CMK (cell line): Measurements from ENCODE around the gene STAC3.

Experiments
- DNase-seq: peaks from one replicate; pipeline ENCODE4 v3.0.0-alpha.2; 2010; ENCODE audit warnings: low read depth

STAC3 gene

DNA sequence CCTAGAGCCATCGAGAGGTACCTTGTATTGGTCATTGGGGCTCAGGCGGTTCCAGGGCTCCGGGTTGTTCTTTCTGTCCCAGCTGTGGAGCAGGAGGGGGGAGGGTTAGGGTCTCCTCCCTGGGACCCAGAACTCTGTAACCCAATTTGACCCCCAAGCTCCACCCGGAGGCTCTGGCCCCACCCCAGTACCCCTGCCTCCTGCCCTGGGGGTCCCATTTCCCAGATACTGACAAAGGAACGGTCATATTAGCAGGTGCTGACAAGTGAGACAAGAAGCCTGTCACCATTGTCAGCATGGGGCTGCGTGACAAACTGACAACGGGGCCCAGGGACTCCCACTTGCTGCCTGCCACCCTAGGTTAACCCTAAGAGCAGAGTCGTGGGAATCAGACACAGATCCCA is 15.3 kb downstream of the STAC3 start:
- no peak for DNase-seq

DNA sequence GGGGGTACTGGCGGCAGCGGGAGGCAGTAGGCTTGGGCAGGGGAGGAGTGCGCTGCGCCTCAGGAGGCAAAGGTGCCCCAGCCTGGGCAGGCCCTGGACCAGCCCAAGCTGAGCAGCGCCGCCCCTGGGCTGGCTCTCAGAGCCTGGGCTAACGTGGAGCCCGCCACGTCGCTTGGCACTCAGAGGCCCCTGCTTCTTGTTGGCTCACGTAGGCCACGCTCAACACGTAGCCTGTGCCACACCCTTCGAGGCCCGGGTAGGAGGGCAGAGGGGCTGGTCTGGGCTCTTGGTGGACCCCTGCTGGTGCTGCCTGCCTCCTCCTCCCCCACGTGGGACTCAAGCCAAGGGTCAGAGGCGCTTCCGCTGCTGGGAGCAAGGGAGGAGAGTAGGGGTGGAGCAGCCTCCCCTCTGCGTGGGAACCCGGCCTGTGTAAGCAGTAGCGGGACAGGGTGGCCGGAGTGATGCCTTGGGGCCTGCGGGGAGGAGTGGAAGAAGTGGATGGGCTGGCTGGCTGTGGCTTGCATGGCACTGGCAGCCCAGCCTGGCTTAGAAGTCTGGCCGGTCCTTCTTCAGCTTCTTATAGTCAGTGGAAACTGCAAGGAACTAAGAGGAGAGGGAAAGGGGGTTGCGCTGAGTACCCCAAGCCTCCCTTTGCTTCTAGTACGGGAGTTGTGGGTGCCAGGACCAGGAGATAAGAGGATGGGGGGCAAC is 15.8 kb downstream of the STAC3 start:
- no peak for DNase-seq

DNA sequence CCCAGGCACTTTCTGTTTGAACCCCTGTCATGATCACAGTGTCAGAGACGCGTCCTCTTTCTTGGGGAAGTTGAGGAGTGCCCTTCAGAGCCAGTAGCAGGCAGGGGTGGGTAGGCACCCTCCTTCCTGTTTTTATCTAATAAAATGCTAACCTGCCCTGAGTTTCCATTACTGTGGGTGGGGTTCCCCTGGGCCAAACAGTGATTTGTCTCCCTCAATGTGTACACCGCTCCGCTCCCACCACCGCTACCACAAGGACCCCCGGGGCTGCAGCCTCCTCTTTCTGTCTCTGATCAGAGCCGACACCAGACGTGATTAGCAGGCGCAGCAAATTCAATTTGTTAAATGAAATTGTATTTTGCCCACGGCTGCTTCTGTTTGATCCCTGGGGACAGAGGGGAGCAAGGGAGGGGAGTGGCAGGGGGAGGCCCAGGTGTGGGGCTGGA is 16.4 kb downstream of the STAC3 start:
- DNase-seq: no peak

DNA sequence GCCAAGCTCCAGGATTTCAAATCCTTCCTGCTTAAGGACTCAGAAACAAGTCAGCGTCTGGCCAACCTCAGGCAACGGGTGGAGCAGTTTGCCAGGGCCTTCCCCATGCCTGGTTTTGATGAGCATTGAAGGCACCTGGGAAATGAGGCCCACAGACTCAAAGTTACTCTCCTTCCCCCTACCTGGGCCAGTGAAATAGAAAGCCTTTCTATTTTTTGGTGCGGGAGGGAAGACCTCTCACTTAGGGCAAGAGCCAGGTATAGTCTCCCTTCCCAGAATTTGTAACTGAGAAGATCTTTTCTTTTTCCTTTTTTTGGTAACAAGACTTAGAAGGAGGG is 16.8 kb downstream of the STAC3 start:
- no peak for DNase-seq

DNA sequence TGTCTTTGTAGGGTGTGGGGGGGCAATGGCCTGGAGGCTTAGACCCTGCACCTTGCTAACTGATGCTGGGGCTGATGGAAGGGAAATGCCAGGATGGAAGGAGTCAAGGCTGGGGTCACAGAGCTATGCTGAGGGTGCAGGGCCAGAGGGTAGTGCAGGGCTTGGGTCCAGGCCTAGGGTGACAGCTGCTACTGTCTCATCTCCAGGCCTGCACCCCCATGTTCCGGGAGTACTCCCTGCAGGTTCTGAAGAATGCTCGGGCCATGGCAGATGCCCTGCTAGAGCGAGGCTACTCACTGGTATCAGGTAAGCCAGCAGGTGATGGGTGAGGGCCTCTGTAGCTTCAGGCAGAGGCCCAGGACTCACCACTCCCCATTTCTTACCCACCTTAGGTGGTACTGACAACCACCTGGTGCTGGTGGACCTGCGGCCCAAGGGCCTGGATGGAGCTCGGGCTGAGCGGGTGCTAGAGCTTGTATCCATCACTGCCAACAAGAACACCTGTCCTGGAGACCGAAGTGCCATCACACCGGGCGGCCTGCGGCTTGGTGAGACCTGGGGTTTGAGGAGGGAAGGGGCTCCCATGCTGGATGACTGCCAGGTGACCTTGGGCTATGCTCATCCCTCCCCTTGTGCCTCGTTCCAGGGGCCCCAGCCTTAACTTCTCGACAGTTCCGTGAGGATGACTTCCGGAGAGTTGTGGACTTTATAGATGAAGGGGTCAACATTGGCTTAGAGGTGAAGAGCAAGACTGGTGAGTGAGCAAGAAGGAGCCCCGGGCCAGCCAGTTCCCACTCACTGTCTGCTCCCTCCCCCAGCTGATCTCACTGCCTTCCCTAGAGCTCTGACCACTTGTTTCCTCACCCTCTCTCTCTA is 17.4 kb downstream of the STAC3 start:
- no peak for DNase-seq

DNA sequence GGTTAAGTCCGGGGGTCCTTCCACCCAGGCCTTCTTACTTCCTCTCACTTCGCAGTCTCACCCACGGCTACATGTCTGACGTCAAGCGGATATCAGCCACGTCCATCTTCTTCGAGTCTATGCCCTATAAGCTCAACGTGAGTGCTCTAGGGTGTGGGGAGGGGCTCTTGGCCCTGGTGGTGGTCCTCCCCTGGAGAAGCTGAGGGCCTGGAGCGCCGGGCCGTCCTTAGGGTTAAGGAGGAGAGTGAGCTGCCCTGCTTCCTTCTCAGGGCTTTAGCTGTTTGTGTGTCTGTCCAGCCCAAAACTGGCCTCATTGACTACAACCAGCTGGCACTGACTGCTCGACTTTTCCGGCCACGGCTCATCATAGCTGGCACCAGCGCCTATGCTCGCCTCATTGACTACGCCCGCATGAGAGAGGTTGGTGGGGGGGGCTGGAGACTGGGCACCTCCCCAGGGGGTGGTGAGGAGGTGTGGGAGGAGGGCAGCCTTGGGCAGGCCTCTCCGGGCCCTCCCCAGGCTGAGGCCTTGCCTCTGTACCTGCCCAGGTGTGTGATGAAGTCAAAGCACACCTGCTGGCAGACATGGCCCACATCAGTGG is 18.7 kb downstream of the STAC3 start:
- no peak for DNase-seq

DNA sequence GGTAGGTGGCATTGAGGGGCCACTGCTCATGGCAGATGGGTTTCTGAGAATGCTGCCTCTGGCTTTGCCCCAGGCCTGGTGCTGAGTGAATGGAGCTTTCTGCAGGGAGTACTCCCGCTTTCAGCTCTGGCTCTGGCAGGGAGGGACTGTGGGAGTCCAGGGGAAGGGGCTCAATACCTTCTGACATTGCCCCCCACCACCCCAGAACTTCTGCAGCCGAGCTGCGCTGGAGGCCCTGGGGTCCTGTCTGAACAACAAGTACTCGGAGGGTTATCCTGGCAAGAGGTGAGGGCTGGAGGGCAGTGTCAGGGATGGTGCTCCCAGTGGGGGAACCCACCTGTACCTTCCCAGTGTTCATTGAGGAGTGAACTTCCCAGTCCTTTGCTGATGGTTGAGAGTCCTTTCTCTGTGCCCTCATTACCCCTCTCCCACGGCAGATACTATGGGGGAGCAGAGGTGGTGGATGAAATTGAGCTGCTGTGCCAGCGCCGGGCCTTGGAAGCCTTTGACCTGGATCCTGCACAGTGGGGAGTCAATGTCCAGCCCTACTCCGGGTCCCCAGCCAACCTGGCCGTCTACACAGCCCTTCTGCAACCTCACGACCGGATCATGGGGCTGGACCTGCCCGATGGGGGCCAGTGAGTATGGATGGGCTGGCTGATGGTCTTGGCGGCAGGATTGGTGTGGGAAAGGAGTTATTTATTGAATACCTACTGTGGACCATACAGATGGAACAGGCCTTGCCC is 19.5 kb downstream of the STAC3 start:
- DNase-seq: no peak

DNA sequence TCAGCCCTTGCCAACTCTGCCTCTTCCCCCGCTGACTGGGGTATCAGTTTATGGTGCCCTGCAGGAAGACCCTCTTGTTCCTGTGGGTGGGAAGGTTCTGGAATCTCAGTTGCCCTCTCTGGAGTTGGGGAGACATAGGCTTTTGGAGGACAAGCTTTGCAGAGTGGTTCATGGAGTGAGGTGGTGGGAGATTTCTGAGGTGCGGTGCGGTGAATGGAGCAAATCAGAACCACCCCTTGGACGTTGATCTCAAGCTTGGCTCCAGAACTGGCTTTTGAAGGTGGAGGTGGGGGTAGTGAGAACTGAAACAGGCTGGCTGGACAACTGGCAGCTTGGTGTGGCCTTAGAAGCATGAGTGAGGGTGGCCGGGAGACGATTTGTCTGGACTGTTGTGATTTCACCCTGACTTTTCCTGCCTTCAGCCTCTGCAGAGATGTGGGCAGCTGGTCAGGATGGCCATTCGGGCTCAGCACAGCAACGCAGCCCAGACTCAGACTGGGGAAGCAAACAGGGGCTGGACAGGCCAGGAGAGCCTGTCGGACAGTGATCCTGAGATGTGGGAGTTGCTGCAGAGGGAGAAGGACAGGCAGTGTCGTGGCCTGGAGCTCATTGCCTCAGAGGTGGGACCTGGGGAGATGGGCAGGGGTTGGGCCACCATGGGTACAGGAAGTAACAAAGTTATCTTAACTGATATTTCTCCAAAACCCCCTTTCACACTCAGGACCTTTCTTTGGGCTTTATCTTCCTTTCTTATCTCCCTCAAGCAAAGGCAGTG is 20.4 kb downstream of the STAC3 start:
- no peak for DNase-seq

DNA sequence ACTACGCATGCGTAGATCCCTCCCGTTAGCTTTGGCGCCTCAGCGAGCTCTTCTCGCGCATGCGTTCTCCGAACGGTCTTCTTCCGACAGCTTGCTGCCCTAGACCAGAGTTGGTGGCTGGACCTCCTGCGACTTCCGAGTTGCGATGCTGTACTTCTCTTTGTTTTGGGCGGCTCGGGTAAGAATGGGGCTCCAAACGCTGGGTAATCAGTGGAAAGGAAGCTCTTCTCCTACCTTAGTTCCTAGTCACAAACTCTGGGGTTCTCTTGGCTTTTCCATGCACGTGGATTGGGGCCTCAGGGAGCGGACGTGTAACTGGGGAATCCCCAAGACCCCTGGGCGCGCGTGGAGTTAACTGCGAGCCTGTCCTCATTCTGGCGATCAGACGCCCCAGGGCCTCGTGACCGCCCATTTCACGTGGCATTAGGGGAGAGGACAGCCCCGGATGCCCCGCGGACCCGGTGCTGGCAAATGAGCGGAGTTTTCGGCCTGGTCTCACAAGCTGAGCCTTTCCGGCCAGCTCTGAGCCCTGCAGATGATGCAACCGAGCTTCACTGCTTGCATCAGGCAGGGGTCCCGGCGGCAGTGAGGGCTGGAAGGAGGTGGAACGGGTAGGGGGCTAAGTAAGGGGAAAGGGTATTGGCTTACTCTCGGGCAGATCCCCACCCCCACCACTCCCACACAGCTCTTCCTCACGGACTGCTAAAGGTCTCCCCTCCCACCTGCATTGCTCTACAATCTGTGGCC is 21.2 kb downstream of the STAC3 start, which contains the start of gene SHMT2:
SHMT2 (plus strand) TSS at position 78 of the 747 bp plus-strand sequence; CDS start at position 146, 68 bp downstream.
- peak; percentile 86 for DNase-seq

DNA sequence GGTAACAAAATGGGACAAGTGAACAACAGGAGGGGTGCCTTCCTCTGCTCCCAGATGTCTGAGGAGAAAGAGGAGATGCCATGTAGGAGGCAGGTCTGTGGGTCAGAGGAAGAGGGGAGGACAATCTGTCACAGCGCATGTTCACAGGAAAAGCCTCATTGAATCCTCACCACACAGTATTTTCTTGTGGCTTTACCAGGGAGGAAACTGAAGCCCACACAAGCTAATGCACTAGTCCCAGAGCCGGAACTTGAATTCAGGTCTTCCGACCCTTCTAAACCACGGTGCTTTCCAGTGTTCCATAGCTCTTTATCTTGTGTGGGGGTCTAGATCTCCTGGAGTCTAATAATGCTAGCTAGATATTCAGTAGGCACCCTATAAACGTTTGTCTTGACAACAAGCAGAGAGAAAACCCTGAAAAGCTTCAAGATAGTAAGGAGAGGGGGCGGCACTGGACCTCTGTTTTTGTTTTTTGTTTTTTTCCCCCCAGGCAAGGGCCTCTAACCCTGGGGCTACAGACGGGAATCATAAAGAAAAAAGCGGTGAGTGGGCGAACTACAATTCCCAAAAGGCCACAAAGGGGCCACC is 21.8 kb downstream of the STAC3 start:
- no peak for DNase-seq

DNA sequence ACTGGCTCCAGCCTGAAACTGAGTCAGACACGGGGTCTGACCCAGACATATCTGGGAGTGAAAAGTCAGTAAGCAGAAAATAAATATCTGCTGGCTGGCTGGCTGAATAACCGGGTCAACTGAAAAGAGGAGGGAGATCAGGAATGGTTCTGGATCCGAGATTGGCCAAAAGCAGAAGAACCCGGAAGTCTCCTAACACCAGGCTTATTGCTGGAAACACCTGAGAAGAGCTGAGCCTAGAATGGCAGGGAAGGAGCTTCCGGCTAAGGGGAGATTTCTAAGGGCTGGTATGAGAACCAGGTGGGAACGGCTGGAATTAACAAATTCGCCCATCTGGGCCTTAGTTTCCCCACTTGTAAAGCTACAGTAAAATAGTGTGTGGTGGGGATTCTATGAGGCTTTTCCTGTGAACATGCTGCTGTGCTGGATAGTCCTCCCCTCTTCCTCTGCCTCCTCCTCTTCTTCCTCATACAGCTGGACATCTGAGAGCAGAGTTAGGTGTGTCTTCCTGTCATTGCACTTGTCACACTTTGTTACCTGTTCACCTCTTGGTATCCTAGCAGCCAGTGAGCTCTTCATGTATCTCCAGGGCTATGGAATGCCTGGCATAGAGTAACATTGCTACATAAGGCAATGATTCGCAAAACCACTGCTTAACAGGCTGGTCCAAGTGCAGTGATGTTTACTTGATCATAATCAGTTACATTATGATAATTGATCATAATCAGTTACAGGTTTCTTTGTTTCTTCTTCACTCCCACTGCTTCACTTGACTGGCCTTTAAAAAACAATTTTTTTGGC is 23.5 kb downstream of the STAC3 start:
- DNase-seq: no peak

DNA sequence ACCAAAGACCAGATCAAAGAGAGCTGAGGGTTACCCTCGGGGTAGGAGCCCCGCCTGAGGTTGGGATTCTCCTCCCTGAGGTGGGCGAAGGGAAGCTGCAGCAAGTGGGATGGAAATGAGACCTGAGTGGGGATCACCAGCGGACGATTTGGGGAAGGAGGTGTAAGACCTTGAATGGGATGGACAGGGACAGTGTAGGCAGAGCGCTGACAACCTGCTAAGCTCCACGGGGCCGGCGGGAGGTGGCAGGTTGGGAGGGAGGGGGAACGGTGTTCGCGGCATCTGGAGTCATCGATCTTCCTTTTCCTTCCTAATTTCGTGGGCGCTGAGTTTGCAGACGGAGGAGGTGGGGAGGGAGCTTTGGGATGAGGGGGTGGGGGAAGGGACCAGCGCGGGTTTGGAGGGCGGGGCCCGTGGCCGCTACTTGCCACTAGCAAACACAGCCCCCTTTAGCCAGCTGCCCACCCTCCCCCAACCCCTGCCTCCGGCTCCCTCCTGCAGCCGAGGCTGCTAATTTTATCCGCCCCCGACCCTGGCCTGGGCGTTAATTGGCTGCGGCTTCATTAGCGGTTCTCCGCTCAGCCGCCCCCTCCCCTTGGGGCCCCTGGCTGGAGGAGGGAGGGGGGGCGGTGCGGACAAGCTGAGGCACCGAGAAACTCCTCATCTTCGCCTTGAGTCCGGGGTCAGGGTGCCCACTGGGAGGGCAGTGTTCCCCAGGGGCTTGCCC is 24.2 kb downstream of the STAC3 start:
- no peak for DNase-seq

DNA sequence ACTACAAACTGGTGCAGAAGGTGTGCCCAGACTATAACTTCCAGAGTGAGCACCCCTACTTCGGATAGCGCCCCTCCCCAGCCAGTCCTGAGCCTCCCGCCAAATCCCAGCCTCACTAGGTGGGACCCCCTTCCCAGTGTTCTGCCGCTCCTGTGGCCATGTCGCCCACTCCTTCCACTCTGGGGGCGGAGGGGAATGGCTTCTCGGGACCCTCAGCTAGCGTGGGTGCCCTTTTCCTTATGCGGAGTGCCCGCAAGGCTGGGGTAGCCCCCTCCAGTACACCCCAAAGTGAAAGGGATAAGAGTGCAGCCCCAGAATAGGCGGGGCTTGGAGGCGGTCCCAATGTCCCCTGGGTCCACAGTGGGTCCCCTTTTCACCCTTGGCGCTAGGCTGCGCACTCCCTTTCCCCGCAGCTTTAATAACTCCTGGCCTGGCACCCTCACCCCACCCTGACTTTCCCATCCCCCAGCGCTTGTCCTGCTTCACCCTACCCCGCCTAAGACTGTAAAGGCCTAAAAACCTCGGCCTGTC is 25.2 kb downstream of the STAC3 start:
- no peak for DNase-seq

DNA sequence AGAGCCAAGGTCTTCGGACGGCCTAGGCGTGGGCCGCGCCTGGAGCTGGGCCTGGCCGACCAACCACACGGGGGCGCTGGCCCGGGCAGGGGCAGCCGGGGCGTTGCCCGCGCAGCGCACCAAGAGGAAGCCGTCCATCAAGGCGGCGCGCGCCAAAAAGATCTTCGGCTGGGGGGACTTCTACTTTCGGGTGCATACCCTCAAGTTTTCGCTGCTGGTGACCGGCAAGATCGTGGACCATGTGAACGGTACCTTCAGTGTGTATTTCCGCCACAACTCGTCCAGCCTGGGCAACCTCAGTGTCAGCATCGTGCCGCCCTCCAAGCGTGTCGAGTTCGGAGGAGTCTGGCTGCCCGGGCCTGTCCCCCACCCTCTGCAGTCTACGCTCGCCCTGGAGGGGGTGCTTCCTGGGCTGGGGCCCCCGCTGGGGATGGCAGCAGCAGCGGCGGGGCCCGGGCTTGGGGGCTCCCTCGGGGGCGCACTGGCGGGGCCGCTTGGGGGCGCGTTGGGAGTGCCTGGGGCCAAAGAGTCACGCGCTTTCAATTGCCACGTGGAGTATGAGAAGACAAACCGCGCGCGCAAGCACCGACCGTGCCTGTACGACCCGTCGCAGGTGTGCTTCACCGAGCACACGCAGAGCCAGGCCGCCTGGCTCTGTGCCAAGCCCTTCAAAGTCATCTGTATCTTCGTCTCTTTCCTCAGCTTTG is 25.9 kb downstream of the STAC3 start:
- no peak for DNase-seq

DNA sequence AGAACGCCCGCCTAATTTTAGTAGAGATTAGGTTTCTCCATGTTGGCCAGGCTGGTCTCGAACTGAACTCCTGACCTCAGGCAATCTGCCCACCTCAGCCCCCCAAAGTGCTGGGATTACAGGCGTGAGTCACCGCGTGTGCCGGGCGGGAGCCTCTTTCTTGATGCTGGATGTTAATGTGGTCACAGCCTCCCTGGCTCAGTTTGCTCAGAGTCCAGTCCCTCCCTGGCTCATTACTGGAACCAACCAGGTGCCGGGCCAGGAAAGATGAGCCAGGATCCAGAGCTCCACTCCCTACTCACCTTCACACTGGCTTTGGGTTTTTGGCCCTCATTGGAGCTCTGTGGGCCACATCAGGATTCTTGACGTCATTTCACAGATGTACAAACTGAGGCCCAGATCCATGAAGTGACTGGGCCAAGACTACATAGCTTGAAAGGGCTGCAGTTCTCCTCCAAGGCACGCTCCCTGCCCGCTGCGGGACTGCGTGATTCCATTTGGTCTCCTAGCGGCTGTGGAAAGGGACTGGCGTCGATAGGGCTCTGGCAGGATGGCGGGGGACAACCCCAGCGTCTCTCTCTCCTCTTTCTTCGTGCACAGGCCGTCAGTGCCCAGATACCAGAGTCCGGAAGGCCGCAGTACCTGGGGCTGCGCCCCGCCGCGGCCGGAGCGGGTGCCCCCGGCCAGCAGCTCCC is 26.6 kb downstream of the STAC3 start:
- DNase-seq: no peak

DNA sequence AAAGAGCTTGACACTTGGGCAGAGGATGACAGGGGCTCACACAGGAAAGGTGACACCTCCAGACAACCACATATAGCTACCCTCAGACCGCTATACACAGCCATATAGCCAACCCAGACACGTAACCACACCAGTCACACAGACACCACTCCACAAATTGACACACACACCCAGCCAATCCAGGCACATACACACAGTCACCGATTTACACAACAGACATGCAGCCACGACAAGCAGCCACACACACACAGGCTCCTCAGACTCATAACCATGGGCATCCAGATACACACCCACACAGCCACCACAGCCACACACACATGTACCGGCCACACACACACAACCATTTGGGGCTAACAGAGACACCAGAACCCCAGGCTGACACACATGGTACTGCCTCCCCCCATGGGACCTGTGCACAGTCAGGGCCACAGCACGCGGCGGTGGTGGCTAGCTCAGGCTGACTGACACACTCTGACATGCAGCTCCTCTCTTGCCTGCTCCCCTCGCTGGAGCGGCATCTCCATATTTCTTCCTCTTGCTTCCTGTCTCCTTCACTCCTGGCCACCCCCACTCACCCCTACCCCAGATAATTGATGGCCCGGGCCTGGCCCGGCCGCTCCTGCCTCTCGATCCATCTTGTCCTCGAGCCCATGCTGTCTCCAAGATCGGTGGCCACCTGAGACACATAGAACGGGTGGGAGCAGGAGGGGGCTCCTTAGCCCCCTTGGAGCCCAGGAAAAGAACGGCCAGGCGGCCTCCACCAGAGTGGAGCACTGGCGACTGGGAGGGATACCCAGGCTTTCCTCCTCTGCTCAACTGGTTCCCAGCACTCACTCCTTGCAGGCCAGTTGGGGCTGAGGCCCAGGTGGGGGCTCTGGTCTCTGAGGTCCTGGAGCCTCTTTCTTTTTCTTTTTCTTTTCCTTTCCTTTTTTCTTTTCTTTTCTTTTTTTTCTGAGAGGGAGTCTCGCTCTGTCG is 27.5 kb downstream of the STAC3 start:
- no peak for DNase-seq
